GM12892 (cell line): ENCODE data around the gene LNX1.
A peak's percentile ranks its signal among the peaks of the same experiment; 100 is the strongest.

Experiments
- DNase-seq: peaks from one replicate; pipeline ENCODE4 v3.0.0; 2011; ENCODE audit not compliant: insufficient read length
- FAIRE-seq: peaks from 2 replicates; lab custom pipeline; 2011; peaks lifted over from hg19 to GRCh38; lab: Jason Lieb, UNC
- POLR2A ChIP-seq: IDR thresholded peaks from 2 replicates; pipeline ENCODE4 v1.6.1; 2011; ENCODE audit warnings: low read depth, low read length, control low read depth
- POLR2AphosphoS5 ChIP-seq: IDR thresholded peaks from 2 replicates; pipeline ENCODE4 v1.6.1; 2011; ENCODE audit warnings: low read depth, low read length, control low read depth
- TAF1 ChIP-seq: IDR thresholded peaks from 2 replicates; pipeline ENCODE4 v1.6.1; 2011; ENCODE audit warnings: low read depth, mild to moderate bottlenecking, control low read depth, low read length, borderline replicate concordance

The LNX1 gene

GRCh38 chr4:53579826-53580225 lies 11.5 kb downstream of the LNX1 start:
- no peak for DNase-seq

GRCh38 chr4:53576676-53577372 lies 14.5 kb downstream of the LNX1 start:
- FAIRE-seq (no peak), DNase-seq (no peak)
- TF ChIP-seq TAF1 (no peak), POLR2A (no peak), POLR2AphosphoS5 (no peak)

More at GRCh38 chr4:53579826-53580225, 11.5 kb downstream of the LNX1 start:
- FAIRE-seq, result no peak
- no peak for TF ChIP-seq POLR2A
- no peak for TF ChIP-seq POLR2AphosphoS5
- no peak for TF ChIP-seq TAF1

GRCh38 chr4:53576071-53576617 lies 15.1 kb downstream of the LNX1 start:
- no peak for FAIRE-seq
- TF ChIP-seq TAF1 (no peak), POLR2AphosphoS5 (no peak), POLR2A (no peak)
- no peak for DNase-seq

GRCh38 chr4:53575552-53575951 lies 15.7 kb downstream of the LNX1 start:
- FAIRE-seq (no peak), DNase-seq (no peak)
- TF ChIP-seq POLR2AphosphoS5, result no peak
- TF ChIP-seq POLR2A, result no peak
- TF ChIP-seq TAF1, result no peak

- DNase-seq, result no peak
- no peak for FAIRE-seq
- TF ChIP-seq POLR2AphosphoS5 (no peak), TAF1 (no peak), POLR2A (no peak)
These were observed 16.8 kb downstream of the LNX1 start for GRCh38 chr4:53574528-53574927.

GRCh38 chr4:53573696-53574095 lies 17.6 kb downstream of the LNX1 start:
- DNase-seq (no peak), FAIRE-seq (no peak)
- TF ChIP-seq POLR2A, result no peak

- no peak for FAIRE-seq
- TF ChIP-seq POLR2AphosphoS5 (no peak), POLR2A (no peak), TAF1 (no peak)
These were observed 18.7 kb downstream of the LNX1 start for GRCh38 chr4:53572600-53572994.

GRCh38 chr4:53571936-53572599 lies 19.2 kb downstream of the LNX1 start:
- DNase-seq (no peak), FAIRE-seq (no peak)
- TF ChIP-seq POLR2A (no peak), TAF1 (no peak), POLR2AphosphoS5 (no peak)

More at GRCh38 chr4:53572600-53572994, 18.7 kb downstream of the LNX1 start:
- no peak for DNase-seq

- TF ChIP-seq POLR2A (no peak), POLR2AphosphoS5 (no peak), TAF1 (no peak)
- no peak for FAIRE-seq
- DNase-seq, result peak; percentile 13
These were observed 27.5 kb downstream of the LNX1 start for GRCh38 chr4:53563824-53564223.

GRCh38 chr4:53562409-53562808 lies 28.9 kb downstream of the LNX1 start:
- FAIRE-seq (no peak), DNase-seq (no peak)
- TF ChIP-seq POLR2A, result no peak
- TF ChIP-seq TAF1, result no peak
- no peak for TF ChIP-seq POLR2AphosphoS5

GRCh38 chr4:53559021-53559620 lies 32.2 kb downstream of the LNX1 start:
- TF ChIP-seq TAF1 (no peak), POLR2AphosphoS5 (no peak), POLR2A (no peak)
- DNase-seq (no peak), FAIRE-seq (no peak)
